ENCODE data around the gene AK2. TPM values are rescaled to one million over a fixed set of nuclear protein-coding genes. Genes with fewer than 3 reads are reported as not detected.

The AK2 gene
- total and polyA plus RNA-seq, 4 donors: 34.2 to 181 (median 115) TPM

DNA sequence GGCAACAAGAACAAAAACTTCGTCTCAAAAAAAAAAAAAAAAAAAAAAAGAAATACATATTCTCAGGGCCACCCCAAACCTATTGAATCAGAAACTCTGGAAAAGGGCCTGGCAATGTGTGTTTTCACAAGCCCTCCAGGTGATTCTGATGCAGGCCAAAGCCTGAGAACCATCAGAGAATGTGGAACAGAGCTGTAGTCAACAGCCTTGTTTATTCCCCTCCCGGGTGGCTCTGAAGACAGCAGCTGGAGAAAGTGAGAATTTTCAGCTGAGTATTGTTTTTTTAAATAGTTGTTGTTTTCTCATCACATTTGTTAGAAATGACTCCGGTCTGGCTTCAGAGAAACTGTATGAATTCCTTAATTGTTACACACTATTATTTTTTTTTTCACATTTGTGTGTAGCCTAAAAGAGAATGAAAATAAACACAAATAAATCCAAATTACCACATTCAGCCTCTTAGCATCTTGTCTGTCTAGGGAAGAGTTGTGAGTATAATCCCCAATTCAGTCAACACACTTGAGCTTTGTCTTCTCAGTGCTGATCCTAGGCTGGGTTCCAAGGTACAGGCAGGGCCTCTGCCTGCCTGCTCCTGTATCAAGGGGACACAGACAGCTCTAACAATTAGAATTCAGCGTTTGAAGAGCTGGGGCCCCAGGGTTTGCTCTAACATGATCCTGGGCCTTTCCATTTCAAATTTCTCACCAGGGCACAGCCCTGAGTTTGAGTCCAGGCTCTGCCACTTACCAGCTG lies 37.7 kb upstream of the AK2 start:
- H3K36me3 ChIP-seq (ENCODE audit: control insufficient read depth in 4 of 4, insufficient read depth in 3 of 4, low read depth in 1 of 4, low read length in 3 of 4): no peaks in the 10 kb centered on the region
- DNase-seq (ENCODE audit: low spot score): no peak
- H3K4me1 ChIP-seq (ENCODE audit: control insufficient read depth in 4 of 4, insufficient read depth in 4 of 4, low read length in 3 of 4): no peaks in the 10 kb centered on the region
- H3K27ac ChIP-seq (ENCODE audit: low read depth in 1 of 2, low read length in 2 of 2): no peak overlapping the region
- WGBS: 81% methylated on average over 4 of the region's 4 CpGs
- H3K27me3 ChIP-seq (ENCODE audit: control insufficient read depth in 4 of 4, insufficient read depth in 4 of 4, low read length in 3 of 4): no peaks in the 10 kb centered on the region
- no peak overlapping the region for H3K9ac ChIP-seq (ENCODE audit: low read depth in 1 of 2, low read length in 2 of 2)
- no peak for TF ChIP-seq HNF4A (conservative IDR thresholded peaks at IDR 0.05)
- H3K4me3 ChIP-seq (ENCODE audit: low read depth in 1 of 3, low read length in 3 of 3): no peak overlapping the region
- no peaks in the 10 kb centered on the region for H3K9me3 ChIP-seq (ENCODE audit: control insufficient read depth in 4 of 4, low read length in 3 of 4)

DNA sequence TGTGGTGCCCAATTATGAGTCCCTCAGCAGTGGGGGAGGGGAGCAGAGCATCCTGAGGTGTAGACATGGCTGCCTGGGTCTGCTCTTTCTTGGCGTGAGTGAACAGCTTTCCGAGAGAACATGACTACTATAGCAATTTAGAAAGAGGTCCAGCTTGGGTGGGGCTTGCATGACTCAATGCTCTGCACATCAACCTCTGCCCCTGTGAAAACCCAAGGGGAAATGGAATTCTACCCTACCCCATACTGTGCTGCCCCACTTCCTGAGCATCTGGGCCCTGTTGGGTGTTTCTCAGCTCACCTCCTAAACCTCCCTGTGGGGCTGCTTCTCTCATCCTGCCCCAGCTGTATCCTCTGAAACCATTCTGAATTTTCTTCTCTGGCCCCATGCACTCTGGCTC lies 36.0 kb upstream of the AK2 start:
- Histone ChIP-seq H3K9ac (ENCODE audit: low read depth in 1 of 2, low read length in 2 of 2) (no peak overlapping the region), H3K36me3 (ENCODE audit: control insufficient read depth in 4 of 4, insufficient read depth in 3 of 4, low read depth in 1 of 4, low read length in 3 of 4) (no peaks in the 10 kb centered on the region), H3K9me3 (ENCODE audit: control insufficient read depth in 4 of 4, low read length in 3 of 4) (no peaks in the 10 kb centered on the region), H3K27ac (ENCODE audit: low read depth in 1 of 2, low read length in 2 of 2) (no peak overlapping the region), H3K4me1 (ENCODE audit: control insufficient read depth in 4 of 4, insufficient read depth in 4 of 4, low read length in 3 of 4) (no peaks in the 10 kb centered on the region), H3K27me3 (ENCODE audit: control insufficient read depth in 4 of 4, insufficient read depth in 4 of 4, low read length in 3 of 4) (no peaks in the 10 kb centered on the region), H3K4me3 (ENCODE audit: low read depth in 1 of 3, low read length in 3 of 3) (no peak overlapping the region)
- DNase-seq (ENCODE audit: low spot score): no peak
- 82% methylated on average over 2 of the region's 2 CpGs for WGBS
- no peak for TF ChIP-seq GABPA (IDR thresholded peaks at IDR 0.05 in 1 of 2, conservative IDR thresholded peaks at IDR 0.05 in 1 of 2)
- TF ChIP-seq, protein P1, sequence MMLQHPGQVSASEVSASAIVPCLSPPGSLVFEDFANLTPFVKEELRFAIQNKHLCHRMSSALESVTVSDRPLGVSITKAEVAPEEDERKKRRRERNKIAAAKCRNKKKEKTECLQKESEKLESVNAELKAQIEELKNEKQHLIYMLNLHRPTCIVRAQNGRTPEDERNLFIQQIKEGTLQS (IDR thresholded peaks at IDR 0.05): no peak
- no peak for TF ChIP-seq CTCF (IDR thresholded peaks at IDR 0.05; ENCODE audit: low read depth, low read length, missing input control)
- no peak for TF ChIP-seq RXRA (IDR thresholded peaks at IDR 0.05)
- TF ChIP-seq, protein P2, sequence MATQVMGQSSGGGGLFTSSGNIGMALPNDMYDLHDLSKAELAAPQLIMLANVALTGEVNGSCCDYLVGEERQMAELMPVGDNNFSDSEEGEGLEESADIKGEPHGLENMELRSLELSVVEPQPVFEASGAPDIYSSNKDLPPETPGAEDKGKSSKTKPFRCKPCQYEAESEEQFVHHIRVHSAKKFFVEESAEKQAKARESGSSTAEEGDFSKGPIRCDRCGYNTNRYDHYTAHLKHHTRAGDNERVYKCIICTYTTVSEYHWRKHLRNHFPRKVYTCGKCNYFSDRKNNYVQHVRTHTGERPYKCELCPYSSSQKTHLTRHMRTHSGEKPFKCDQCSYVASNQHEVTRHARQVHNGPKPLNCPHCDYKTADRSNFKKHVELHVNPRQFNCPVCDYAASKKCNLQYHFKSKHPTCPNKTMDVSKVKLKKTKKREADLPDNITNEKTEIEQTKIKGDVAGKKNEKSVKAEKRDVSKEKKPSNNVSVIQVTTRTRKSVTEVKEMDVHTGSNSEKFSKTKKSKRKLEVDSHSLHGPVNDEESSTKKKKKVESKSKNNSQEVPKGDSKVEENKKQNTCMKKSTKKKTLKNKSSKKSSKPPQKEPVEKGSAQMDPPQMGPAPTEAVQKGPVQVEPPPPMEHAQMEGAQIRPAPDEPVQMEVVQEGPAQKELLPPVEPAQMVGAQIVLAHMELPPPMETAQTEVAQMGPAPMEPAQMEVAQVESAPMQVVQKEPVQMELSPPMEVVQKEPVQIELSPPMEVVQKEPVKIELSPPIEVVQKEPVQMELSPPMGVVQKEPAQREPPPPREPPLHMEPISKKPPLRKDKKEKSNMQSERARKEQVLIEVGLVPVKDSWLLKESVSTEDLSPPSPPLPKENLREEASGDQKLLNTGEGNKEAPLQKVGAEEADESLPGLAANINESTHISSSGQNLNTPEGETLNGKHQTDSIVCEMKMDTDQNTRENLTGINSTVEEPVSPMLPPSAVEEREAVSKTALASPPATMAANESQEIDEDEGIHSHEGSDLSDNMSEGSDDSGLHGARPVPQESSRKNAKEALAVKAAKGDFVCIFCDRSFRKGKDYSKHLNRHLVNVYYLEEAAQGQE (IDR thresholded peaks at IDR 0.05): no peak
- TF ChIP-seq HNF4G (IDR thresholded peaks at IDR 0.05): no peak
- TF ChIP-seq ZBTB33 (IDR thresholded peaks at IDR 0.05): no peak
- TF ChIP-seq FOXA1 (IDR thresholded peaks at IDR 0.05): no peak
- no peak for TF ChIP-seq NR2F2 (IDR thresholded peaks at IDR 0.05)
- TF ChIP-seq HNF4A (conservative IDR thresholded peaks at IDR 0.05): no peak
- no peak for TF ChIP-seq FOXA2 (IDR thresholded peaks at IDR 0.05)
- no peak for TF ChIP-seq JUND (IDR thresholded peaks at IDR 0.05)
- TF ChIP-seq YY1 (IDR thresholded peaks at IDR 0.05): no peak
- no peak for TF ChIP-seq SP1 (IDR thresholded peaks at IDR 0.05)
- TF ChIP-seq RAD21 (IDR thresholded peaks at IDR 0.05): no peak
